Stimulated activated CD8-positive, alpha-beta memory T cell treated with anti-CD3 and anti-CD28 coated beads, Interleukin-7, amount 100 ng/mL, for 24 hours (primary cell): ENCODE data around the gene CTSA.

Source experiments
- DNase-seq: peaks from one replicate; pipeline ENCODE4 v3.0.0-alpha.2; 2020; ENCODE audit warnings: low read depth

Gene CTSA

DNA sequence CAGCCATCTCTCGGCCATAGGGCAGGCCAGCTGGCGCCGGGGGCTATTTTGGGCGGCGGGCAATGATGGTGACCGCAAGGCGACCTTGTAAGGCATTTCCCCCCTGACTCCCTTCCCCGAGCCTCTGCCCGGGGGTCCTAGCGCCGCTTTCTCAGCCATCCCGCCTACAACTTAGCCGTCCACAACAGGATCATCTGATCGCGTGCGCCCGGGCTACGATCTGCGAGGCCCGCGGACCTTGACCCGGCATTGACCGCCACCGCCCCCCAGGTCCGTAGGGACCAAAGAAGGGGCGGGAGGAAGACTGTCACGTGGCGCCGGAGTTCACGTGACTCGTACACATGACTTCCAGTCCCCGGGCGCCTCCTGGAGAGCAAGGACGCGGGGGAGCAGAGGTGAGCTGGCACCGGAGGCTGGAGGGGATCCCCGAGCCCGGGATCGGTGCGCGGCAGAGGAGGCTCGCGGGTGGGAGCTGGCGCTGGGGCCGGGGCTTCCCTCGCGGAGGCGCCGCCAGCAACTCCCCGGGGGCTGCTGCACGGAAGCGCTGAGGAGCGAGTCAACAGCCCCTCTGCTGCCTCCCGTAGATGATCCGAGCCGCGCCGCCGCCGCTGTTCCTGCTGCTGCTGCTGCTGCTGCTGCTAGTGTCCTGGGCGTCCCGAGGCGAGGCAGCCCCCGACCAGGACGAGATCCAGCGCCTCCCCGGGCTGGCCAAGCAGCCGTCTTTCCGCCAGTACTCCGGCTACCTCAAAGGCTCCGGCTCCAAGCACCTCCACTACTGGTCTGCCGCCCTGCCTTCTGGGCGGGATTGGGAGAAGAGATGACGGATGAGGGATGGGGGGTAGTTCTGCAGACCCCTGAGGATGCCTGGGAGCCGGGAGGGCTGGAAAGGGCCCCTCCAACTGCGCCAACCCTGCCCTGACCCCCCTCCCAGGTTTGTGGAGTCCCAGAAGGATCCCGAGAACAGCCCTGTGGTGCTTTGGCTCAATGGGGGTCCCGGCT lies at the start of gene CTSA, which contains the start of gene NEURL2:
TSS of gene CTSA (plus strand) at position 351 of the 999 bp plus-strand sequence. CDS start at position 585, 234 bp downstream.
TSS of gene NEURL2 (minus strand) at position 224 of the 999 bp plus-strand sequence. CDS start at position 7, 217 bp downstream.
- DNase-seq, result peak; percentile 76

DNA sequence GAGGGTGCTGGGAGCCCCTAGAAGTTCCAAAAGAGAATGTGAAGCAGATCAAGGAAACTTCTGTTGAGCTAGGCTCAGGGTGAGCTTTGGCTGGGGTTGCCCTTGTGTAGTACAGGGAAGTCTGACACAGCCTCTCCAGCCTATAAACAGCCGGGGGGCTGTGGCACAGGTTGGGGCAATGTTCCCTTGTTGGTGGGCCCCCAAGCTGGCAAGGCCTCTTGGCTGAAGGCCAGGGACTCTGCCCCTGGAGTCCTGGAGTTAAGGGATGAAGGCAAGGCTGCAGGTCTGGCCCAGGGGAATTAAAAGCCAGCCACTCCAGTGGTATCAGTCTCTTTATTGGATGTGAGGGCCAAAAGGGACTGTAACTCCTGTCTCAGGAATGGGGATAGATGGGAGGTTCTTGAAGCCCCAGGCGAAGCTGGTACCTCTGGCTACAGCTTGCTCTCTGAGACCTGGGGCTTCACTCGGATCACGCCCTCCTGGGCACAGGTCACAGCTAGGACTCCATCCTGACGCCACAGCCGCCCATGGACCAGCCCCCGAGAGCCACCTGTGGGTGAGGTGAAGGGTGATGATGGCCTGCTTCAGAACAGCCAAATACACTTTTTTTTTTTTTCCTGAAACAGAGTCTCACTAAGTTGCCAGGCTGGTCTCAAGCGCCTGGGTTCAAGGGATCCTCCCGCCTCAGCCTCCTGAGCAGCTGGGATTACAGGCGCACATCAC lies 49.6 kb upstream of the CTSA start:
- no peak for DNase-seq

DNA sequence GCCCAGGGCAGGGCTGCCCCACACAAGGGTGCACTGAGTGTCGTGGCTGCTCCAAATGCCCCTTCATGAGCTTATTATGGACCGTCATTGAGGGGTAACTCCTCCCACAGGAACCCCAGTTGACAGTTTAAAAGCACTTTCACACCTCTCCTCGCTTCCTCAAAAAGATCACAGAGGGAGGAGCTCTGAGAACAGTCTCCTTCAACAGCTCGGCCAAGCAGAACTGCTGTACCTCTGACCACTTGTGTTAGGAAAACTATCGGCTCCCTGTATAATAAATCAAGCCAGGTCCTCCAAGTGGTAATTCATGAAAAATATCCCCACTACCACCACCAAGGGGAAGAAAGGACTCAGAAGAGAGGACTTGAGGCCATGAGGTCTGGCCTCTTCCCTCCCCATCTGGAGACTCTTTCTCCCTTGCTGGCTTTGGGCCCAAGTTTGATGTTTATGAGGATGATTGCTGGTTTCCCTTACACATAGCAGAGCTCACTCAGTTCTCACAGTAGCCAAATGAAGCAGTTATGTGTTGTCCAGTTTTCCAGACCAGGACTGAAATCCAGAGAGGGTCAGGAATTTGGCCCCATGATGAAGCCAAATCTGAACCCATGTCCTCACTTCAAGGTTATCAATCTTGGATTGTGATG lies 48.8 kb upstream of the CTSA start:
- no peak for DNase-seq

DNA sequence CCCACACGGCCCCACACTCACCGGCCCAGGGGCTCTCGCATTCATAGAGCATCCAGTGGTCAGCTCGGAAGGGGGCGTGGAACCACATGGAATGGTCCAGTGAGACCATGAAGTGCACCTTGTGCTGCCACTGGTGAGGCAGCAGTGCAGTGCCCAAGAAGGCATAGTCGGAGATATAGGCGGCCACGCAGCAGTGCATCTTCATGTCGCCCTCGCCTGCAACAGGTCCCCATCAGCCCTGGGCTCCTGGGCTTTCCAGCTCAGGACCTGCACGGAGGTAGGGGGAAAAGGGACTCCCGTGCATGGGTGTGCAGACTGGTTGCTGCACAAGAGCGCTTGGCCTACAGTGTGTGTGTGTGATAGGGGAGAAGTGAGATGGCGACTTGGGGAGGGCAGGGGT lies 47.6 kb upstream of the CTSA start:
- no peak for DNase-seq

DNA sequence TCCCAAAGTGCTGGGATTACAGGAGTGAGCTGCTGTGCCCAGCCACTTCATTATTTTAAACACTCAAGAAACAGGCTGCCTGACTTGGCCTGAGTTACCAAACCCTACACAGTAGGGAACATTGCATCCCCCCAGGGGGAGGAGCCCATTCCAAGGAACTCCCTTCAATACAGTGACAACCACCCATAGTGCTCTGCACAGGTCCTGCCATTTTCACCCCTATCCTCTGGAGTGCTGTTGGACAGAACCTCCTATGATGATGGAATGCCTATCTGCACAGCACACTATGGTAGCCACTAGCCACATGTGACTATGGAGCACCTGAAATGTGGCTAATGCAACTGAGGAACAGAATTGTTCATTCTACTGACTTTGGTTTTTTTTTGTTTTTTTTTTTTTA lies 45.7 kb upstream of the CTSA start:
- no peak for DNase-seq

DNA sequence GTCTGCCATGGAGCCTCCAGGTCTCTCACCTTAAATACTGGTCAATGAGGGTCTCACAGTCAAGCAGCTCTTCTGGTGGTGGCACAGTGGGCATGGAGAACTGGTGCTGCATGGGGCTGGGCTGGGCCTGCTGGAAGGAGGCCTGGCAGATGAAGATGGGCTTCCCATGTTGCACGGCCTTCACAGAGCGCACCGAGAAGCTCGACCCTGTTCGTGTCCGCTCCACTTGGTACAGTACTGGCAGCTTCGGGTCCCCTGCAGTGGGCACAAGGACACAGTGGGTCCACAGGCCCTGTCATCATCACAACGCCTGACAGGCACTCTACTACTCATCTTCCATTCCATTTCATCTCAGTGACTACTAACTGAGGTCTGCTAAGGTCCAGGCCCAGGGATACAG lies 42.7 kb upstream of the CTSA start:
- DNase-seq, result no peak

DNA sequence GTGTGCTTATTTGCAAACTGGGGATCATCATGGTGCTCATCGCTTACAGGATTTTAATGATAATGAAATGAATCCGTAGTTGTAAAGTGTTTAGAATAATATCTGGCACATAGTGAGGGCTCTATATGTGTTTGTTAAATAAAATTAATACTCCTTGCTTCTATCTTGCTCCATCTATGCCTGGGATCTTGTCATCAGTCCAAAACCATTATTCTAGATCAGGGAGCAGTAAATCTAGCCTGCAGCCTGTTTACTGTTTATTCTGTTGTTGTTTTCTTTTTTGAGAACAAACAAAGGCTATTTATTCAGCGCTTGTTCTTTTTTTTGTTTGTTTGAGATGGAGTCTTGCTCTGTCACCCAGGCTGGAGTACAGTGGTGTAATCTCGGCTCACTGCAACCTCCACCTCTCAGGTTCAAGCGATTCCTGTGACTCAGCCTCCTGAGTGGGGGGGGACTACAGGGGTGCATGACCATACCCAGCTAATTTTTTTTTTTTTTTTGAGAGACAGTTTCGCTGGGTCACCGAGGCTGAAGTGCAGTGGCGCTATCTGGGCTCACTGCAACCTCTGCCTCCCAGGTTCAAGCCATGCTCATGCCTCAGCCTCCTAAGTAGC lies 42.1 kb upstream of the CTSA start:
- no peak for DNase-seq

DNA sequence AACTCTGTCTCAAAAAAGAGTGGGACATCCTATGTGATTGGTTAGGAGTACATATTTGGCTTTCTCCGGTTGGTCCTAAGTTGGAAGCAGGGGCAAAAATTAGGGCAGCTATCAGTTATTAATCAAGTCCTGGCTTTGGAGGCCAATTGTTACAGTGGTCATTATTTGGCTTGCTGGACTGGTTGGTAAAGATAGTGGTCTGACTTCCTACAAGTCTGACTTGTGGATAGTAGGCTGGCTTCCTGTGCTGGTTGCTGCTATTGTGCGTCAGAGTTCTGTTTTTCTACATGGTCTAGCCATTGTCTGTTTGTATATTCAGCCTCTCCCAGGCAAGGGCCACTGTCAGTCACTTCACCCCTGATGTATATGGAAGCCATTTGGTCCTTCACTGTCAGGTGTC lies 40.9 kb upstream of the CTSA start:
- no peak for DNase-seq

DNA sequence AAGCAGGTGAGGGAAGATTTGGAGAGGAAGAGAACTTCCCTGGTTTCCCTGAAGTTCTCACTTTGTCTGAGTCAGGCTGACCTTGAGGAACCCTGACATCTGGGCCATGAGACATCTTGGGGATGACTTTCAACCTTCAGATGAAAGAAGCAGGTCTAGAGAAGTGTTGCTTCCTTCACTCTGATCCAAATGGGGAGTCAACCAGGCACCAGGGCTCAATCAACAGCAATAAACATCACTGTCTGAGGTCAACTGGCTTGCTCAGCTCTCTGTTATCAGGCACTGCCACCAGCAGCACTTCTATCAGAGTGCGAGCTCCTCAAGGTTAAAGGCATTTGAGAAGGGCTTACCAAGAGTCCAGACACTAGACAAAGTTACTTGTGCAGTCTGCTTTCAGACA lies 40.2 kb upstream of the CTSA start:
- no peak for DNase-seq

DNA sequence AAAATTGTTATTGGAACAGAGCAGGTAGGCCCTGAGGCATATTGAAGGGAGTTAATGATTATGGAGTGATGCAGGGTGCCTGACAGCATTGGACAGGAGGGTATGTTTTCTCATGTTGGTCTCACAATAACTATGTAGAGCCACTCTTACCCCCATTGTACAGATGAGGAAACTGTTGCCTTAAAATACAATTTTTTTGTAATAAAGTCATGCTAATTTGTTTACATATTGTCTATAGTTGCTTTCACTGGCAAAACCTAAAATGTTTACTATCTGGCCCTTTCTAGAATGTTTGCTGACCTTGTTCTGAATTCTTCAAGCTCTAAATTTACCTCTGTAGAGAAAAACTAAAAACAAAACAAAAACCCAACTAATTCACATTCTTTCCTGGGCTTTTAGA lies 39.6 kb upstream of the CTSA start:
- no peak for DNase-seq

DNA sequence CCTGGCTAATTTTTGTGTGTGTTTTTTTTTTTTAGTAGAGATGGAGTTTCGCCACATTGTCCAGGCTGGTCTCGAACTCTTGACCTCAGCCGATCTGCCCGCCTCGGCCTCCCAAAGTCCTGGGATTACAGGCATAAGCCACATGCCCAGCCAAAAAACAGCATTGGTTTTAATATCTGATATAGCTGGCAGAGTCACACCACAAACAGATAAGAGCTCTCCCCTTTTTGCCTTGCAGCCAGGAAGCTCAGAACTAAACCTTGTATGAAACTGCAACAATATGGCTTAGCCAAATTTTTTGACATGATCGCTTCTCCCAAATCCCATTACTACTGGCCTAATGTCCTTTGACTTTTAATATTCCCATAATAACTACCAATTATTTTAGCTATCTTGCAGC lies 38.8 kb upstream of the CTSA start:
- no peak for DNase-seq

DNA sequence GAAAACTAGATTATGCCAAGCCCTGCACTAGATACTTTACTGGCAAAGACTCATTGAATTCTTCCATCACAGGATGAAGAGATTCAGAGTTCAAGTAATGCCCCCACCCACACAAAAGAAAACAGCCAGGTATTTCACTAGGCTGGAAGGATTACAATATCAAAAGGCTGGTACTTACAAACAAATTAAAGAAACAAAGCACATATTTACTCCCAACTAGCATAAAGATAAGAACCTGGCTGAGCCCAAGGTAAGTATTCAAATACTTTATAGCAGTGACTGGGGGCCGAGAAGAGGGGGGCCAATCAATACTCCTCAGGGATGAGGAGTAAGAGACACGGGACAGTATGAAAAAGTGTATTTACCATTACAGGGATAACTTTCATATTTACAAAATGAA lies 37.7 kb upstream of the CTSA start:
- DNase-seq, result no peak

DNA sequence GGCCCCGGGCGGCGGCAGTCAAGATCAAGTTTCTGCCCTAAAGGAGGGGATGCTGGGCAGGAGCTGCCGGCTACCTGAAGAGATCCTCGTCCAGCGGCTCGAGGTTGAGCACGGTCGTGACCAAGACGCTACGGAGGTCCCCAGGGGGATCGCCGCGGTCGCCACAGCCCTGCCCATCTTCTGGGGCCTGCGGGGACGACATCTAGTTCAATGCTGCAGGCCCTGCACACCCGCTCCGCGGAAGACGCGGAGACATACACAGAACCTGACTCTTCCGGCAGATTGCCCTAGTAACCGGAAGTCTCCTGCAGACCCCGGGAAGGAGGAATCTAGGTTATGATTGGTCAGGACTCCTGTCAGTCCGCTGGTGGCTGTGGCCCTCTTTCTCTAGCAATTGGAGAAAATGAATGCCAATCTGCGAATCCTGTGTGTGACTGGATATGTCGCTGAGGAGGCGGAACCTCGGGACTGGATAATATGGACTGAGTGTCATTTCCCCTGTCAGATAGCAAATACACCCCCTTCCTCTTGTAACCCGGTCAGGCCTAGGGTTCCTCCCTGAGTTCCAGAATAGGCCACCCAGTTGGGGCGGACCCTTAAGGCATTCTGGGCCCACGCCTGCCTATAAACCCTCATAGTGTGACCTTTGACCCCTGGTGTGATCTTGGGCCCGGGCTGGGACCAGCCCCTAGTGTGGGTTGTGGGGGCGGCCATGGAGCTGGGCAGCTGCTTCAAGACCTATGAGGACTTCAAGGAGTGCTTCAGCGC lies 33.8 kb upstream of the CTSA start, which contains the start of the genes ACOT8 and ZSWIM3:
TSS of gene ACOT8 (minus strand) at position 279 of the 768 bp plus-strand sequence. CDS start at position 202, 77 bp downstream.
TSS of gene ZSWIM3 (plus strand) at position 501 of the 768 bp plus-strand sequence. CDS start at position 713, 212 bp downstream.
- peak; percentile 74 for DNase-seq

DNA sequence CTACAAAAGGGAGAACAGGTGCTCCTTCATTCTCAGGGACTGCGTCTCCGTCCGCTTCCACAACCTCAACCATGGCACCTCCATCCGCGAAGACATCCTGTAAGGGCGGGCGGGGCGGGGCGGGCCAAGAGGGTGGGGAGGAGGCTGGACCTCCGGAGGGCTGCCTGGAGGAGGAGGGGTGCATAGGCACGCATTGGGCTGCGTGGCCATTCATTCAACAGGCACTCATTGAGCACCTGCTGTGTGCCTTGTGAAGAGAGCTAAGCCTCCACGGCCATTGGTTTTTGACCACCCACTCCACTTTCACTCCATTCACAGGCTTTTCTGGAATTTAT lies 33.3 kb upstream of the CTSA start:
- no peak for DNase-seq

DNA sequence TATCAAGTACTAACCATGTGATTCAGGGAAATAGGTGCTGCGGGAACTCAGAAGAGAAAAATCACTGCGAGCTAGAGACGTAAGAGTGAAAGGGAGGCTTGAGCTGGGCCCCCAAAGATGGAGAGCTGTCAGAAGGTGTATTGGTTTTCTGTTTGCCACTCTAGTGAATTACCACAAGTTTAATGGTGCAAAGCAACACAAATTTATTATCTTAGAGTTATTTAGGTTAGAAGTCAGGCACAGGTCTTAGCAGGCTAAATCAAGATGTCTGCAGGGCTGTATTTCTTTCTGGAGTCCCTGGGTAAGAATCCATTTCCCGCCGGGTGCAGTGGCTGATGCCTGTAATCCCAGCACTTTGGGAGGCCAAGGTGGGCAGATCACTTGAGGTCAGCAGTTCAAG lies 31.2 kb upstream of the CTSA start:
- DNase-seq, result no peak

DNA sequence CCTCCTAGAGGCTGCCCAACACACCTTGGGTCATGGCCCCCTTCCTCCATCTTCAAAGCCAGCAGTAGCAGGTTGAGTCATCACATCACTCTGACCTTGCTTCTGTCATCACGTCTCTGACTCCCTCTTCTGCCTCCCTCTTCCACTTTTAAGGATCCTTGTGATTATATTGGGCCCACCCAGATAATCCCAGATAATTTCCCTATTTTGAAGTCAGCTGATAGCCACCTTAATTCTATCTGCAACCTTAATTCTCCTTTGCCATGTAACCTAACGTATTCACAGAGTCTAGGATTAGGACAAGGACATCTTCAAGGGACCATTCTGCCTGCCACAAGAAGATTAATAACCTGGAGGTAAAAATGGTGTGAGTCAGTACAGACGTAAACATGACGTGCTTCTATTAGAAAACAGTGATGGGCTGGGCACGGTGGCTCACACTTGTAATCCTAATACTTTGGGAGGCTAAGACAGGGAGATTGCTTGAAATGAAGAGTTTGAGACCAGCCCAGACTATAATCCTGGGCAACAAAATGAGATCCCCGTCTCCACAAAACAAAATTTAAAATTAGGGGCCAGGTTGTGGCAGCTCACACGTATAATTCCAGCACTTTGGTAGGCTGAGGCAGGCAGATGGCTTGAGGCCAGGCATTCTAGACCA lies 30.4 kb upstream of the CTSA start:
- no peak for DNase-seq

DNA sequence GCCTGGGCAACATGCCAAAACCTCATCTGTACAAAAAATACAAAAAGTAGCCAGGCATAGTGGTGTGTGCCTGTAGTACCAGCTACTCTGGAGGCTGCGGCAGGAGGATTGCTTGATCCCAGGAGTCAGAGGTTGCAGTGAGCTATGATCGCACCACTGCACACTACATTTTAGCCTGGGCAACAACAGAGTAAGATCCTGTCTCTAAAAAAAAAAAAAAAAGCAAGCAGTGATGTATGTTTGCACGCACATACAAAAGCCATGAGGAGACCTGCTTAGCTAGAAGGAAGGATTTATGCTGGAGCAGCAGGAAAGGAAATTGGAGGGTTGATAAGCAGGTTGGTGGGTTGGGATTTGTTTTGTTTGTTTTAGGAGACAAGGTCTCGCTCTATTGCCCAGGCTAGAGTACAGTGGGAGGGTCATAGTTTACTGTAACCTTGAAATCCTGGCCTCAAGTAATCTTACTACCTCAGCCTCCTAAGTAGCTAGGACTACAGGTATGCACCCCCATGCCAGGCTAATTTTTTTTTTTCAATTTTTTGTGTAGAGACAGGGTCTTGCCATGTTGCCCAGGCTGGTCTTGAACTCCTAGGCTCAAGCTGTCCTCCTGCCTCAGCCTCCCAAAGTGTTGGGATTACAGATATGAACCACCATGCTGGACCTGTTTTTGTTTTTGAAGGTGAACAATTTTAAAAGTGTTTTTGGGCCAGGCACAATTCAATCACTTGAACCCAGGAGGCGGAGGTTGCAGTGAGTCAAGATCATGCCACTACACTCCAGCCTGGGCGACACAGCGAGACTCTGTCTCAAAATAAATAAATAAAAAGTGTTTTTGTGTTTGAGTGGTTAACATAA lies 29.7 kb upstream of the CTSA start:
- DNase-seq, result no peak

DNA sequence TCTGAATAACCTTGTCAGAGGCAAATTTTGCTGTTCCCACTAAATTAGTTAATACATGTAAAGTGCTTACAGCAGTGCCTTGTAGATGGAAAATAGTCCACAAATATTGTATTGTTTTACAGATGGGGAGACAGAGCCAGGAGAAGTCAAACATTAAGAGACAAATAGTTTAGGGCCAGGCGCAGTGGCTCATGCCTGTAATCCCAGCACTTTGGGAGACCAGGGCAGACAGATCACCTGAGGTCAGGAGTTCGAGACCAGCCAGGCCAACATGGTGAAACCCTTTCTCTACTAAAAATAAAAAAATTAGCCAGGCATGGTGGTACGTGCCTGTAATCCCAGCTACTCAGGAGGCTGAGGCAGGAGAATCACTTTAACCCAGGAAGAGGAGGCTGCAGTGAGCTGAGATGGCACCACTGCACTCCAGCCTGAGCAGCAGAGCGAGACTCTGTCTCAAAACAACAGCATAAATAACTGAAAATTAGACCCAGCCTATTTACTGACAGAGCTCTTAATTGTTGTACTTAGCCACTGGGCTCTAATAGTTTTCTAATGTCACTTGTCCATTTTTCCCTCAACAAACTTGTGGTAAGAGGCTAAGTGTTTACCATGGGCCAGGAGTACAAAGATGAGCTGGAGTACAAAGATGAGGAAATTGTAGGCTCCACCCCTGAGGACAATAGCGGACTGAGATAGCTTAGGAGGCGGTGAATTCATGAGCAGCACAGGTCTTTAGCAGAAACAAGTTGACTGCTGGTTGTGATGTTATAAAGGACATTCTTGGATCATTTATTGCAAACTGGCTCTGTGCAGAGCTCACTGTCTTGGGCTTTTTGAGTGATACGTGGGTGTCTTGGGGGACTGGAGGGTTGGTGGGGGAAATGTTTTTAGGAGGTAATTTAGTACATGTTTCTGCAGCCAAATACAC lies 27.3 kb upstream of the CTSA start:
- DNase-seq, result no peak

DNA sequence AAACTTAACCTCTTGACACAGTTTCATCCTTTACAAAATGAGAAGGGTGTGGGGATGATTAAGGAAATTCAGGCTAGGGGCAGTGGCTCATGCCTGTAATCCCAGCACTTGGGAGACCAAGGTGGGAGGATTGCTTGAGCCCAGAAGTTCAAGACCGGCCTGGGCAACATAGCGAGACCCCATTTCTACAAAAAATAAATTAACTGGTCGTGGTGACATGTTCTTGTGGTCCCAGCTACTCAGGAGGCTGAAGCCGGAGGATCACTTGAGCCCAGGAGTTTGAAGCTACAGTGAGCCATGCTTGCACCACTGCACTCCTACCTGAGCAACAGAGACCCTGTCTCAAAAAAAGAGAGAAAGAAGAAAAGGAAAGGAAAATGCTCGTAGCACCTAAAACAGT lies 24.7 kb upstream of the CTSA start:
- DNase-seq, result no peak
